Heart right ventricle (tissue), 16 donors: ENCODE measurements around the gene AKAP6. TPM values are rescaled to one million over a fixed set of nuclear protein-coding genes. Genes with fewer than 3 reads are reported as not detected.

Experiments used
- ATAC-seq, 8 donors: fragments of 200-7000 bp; cut with Tn5 transposase; one replicate each; pipeline ENCODE4 v1.9.1; 2020; ENCODE audit warnings: mild to moderate bottlenecking in 8 of 8, moderate library complexity in 8 of 8, moderate number of reproducible peaks in 1 of 8
- DNase-seq, 2 donors: peaks; one replicate each; pipeline ENCODE4 v3.0.0-alpha.2; 2020
- H3K27ac ChIP-seq, 10 donors: fragments of 200-600 bp; sonication (generic) in 2 of 10; one replicate each; pipeline versions ENCODE4 v1.5.0 to v1.8.0; 2020 to 2022; ENCODE audit warnings: mild to moderate bottlenecking in 3 of 10
- H3K27me3 ChIP-seq, 7 donors: fragments of 200-600 bp; one replicate each; pipeline ENCODE4 v1.8.0; 2021 to 2022; ENCODE audit warnings: mild to moderate bottlenecking in 2 of 7
- H3K36me3 ChIP-seq, 9 donors: fragments of 200-600 bp; sonication (generic) in 1 of 9; one replicate each; pipeline versions ENCODE4 v1.5.0 to v1.8.0; 2020 to 2022; ENCODE audit warnings: mild to moderate bottlenecking in 2 of 9
- H3K4me1 ChIP-seq, 9 donors: fragments of 200-600 bp; sonication (generic) in 1 of 9; one replicate each; pipeline versions ENCODE4 v1.5.0 to v1.8.0; 2020 to 2022; ENCODE audit warnings: mild to moderate bottlenecking in 4 of 9
- H3K4me3 ChIP-seq, 10 donors: fragments of 200-600 bp; sonication (generic) in 2 of 10; one replicate each; pipeline versions ENCODE4 v1.5.0 to v1.8.0; 2020 to 2022; ENCODE audit warnings: mild to moderate bottlenecking in 7 of 10, moderate library complexity in 2 of 10
- H3K9me3 ChIP-seq, 11 donors: fragments of 200-600 bp in 10 of 11; sonication (generic) in 2 of 11; one replicate each; pipeline versions ENCODE4 v1.5.0 to v1.8.0; 2013 to 2022; ENCODE audit warnings: mild to moderate bottlenecking in 2 of 11, control low read depth in 1 of 11, moderate library complexity in 1 of 11
- CTCF ChIP-seq, 9 donors: fragments of 200-600 bp; sonication (generic) in 2 of 9; IDR thresholded peaks; one replicate each; pipeline versions ENCODE4 v1.5.0 to v1.8.0; 2021 to 2022; ENCODE audit warnings: antibody characterized with exemption in 9 of 9, mild to moderate bottlenecking in 5 of 9, moderate library complexity in 1 of 9
- WGBS, 2 donors: extraction: QIAGEN DNeasy Blood & Tissue Kit; methylation state at CpG; one replicate each; pipeline ENCODE4 v1.1.7; 2013; ENCODE audit warnings: inconsistent platforms in 1 of 2; 5-methylcytosine and 5-hydroxymethylcytosine counted together
- intact Hi-C, 10 donors: fragments of 100-400 bp; cut with DNase I; formaldehyde crosslinking; loops; one replicate each; pipeline versions ENCODE4 v1.11.1 to v1.14.2; 2022
- polyA plus RNA-seq, 2 donors: library from polyadenylated mRNA; stranded (reverse); fragments of 200-250 nt; gene quantifications; one replicate each; pipeline ENCODE4 v1.2.3, GENCODE V29; 2013
- total RNA-seq, 10 donors: library from RNA; stranded (reverse); fragmentation: NEBNext Ultra II Directional in 3 of 10; extraction: Animal tissue kit (Norgen Biotek cat#: 25700) in 3 of 10; gene quantifications; one replicate each; pipeline versions ENCODE4 v1.2.1 to v1.2.4, GENCODE V29; 2021 to 2023
- donor health status: Arrhythmogenic right ventricular cardiomyopathy.
- donor health status: ischemic (EF 13 %, LVEDD 7.1; RV severe dilation, severe dysfunction).
- donor health status: healthy with polysubstance abuse.
- donor health status: DM: no; HTN: yes; CAD: no.
- donor health status: DM: no; HTN: no; CAD: no.
- donor health status: ischemic (EF 25% LVEDD 6.9; RV normal size, moderate dysfunction).
- donor health status: ischemic (EF 25% LVEDD 5.7; RV mildly dilated, moderate dysfunction).
- donor health status: healthy.
- donor health status: DM: yes; HTN: yes; CAD: no.
- donor health status: Ischemic cardiomyopathy.
- donor health status: ischemic (EF 35%, LVEDD 5.7; RV mildly dilated, moderate dysfunction).
- donor health status: nonischemic (EF 11% LVEDD 7.7; RV severe dilation, severe dysfunction).
- donor health status: DM: yes; HTN: yes; CAD: no.
- donor health status: PGD.
- donor health status: ischemic (EF 29% LVEDD 5.4; RV normal size, mild dysfunction).
- donor health status: nonischemic (EF 23%, LVEDD 6.1; RV moderate dilation, normal function).

The AKAP6 gene
- total and polyA plus RNA-seq, 12 donors, result 13.5 to 332 (median 229) TPM

DNA sequence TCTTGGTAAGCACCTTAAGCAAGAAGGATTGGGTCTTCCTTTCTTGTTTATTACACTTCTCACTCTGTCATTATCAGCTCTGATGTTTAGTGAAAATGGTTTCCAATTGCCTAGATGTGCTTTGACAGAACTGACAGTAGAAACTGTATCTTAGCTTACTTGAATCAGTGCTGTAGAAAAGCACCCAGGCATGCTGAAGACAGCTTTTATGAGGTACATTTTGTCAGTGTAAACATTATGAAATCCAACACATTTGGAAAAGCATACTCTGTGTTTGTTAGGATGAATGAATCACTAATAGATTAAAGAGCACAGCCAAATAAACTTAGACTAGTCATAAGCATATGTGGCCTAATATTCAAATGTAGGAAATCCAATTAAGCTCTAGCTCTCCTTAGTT lies 319.3 kb downstream of the AKAP6 start:
- H3K27ac ChIP-seq, result no peak overlapping the region
- no peaks in the 10 kb centered on the region for H3K9me3 ChIP-seq
- intact Hi-C loops, result no loop called here
- peaks cover 0 to 6% (median 0%) of the 10 kb centered on the region in 9 donors for H3K4me1 ChIP-seq
- no peak overlapping the region for H3K4me3 ChIP-seq
- H3K36me3 ChIP-seq, result no peaks in the 10 kb centered on the region
- ATAC-seq (no peak), DNase-seq (no peak)
- H3K27me3 ChIP-seq, result no peaks in the 10 kb centered on the region
- TF ChIP-seq CTCF (IDR thresholded peaks at IDR 0.05), result no peak

DNA sequence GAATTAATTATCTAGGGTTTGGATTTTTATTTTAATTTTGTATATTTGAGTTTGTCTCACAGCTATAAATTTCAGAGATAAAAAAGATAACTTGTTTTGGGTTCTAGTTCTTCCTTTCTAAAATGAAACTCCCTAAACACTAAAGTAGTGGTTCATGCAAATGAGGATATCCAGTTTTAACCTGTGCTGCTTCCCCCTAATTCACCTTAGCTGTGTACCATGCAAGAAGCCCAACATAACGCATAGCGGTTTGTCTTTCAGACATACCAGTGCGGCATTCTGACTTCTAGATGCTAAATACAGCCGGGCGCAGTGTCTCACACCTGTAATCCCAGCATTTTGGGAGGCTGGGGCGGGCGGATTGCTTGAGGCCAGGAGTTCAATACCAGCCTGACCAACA lies 320.9 kb downstream of the AKAP6 start:
- peaks cover 0 to 10% (median 0%) of the 10 kb centered on the region in 9 donors for H3K4me1 ChIP-seq
- H3K4me3 ChIP-seq, result no peak overlapping the region
- no peaks in the 10 kb centered on the region for H3K9me3 ChIP-seq
- TF ChIP-seq CTCF (IDR thresholded peaks at IDR 0.05), result no peak
- intact Hi-C loops, result no loop called here
- H3K27me3 ChIP-seq, result no peaks in the 10 kb centered on the region
- H3K27ac ChIP-seq, result no peak overlapping the region
- ATAC-seq, result no peak
- DNase-seq, result no peak
- no peaks in the 10 kb centered on the region for H3K36me3 ChIP-seq
- WGBS, 2 donors, result 95 to 96% methylated on average over 7 of the region's 7 CpGs

- Histone ChIP-seq H3K36me3 (no peaks in the 10 kb centered on the region), H3K9me3 (no peaks in the 10 kb centered on the region), H3K4me1 (peaks cover 0 to 10% (median 0%) of the 10 kb centered on the region in 9 donors), H3K27ac (no peak overlapping the region), H3K4me3 (no peak overlapping the region), H3K27me3 (no peaks in the 10 kb centered on the region)
- no peak for TF ChIP-seq CTCF (IDR thresholded peaks at IDR 0.05)
- WGBS, 2 donors, result 97 to 99% methylated on average over 3 of the region's 3 CpGs
- DNase-seq, result no peak
- ATAC-seq, result no peak
- intact Hi-C loops, result no loop called here
Measured at GRCh38 chr14:32650665-32651064, 321.6 kb downstream of the AKAP6 start.

GRCh38 chr14:32654106-32654505 lies 325.0 kb downstream of the AKAP6 start:
- H3K9me3 ChIP-seq, result no peaks in the 10 kb centered on the region
- intact Hi-C loops, result no loop called here
- no peak overlapping the region for H3K27ac ChIP-seq
- peaks cover 0 to 24% (median 0%) of the 10 kb centered on the region in 9 donors for H3K4me1 ChIP-seq
- no peak for ATAC-seq
- no peak overlapping the region for H3K4me3 ChIP-seq
- H3K36me3 ChIP-seq, result no peaks in the 10 kb centered on the region
- WGBS, 2 donors, result 93 to 97% methylated on average over 1 of the region's 1 CpG
- TF ChIP-seq CTCF (IDR thresholded peaks at IDR 0.05), result no peak
- no peak for DNase-seq
- H3K27me3 ChIP-seq, result no peaks in the 10 kb centered on the region
